NCI-H146 treated with DMSO at 0.1 percent for 48 hours (cell line): Measurements from ENCODE around the gene ATP6AP1.

Experiments used
- DNase-seq: peaks from one replicate; lab custom pipeline; 2025; ENCODE audit not compliant: unreplicated experiment; lab: John Stamatoyannopoulos, UW

ATP6AP1 gene

GRCh38 chrX:154444755-154445246 lies 16.3 kb downstream of the ATP6AP1 start:
- no peak for DNase-seq

GRCh38 chrX:154445776-154446175 lies 17.3 kb downstream of the ATP6AP1 start:
- DNase-seq: no peak

- no peak for DNase-seq
Measured at GRCh38 chrX:154446430-154446829, 18.0 kb downstream of the ATP6AP1 start.

DNA sequence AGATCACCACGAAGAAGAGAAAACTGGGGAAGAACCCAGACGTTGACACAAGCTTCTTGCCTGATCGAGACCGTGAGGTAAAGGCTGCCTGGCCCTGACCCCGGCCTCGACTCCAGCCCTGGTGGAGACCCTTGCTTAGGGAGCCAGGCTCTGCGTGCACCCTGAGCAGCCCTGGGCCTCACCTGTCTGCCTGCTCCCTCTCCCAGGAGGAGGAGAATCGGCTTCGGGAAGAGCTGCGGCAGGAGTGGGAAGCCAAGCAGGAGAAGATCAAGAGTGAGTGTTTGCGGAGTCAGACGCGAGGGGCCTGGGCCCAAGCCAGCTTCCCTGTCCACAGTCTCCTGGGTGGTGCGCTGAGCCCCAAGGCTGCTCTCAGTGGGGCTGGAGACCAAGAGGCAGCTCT lies 20.0 kb downstream of the ATP6AP1 start:
- DNase-seq: no peak

GRCh38 chrX:154449618-154450017 lies 21.1 kb downstream of the ATP6AP1 start:
- no peak for DNase-seq

DNA sequence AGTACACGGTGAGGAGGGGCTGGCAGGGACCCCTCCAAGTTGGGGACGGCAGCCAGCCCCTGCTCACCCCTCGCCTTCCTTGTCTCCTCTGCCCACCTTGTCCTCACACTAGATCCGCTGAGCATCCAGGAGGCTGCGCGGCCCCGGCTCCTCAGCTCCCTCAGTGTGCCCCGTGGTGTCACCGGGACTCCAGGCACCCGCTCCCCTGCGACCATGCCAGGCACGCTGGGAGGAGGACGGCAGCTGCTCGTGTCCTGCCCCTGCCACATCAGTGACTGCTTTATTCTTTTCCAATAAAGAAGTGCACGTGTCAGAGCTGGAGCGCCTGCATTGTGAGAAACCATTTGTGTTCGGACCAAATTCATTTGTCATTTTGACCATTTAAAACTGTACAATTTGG lies 21.8 kb downstream of the ATP6AP1 start:
- no peak for DNase-seq

DNA sequence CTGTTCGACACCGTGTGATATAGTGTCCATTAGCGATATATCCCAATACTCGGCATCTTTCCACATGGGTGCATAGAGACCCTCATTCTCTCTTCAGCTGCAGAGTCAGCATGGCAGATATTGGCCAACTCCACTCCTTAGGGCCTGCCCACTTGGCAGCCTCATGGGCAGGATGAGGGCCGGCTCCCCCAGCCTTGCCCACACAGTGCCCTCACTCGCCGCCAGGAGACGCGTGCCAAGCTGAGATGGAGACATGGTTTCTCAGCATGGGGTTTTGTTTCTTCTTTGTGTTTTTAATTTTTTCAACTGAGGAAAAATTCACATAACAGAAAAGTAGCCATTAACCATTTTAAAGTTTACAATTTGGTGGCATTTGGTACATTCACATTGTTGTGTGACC lies 24.3 kb downstream of the ATP6AP1 start:
- DNase-seq: no peak

DNA sequence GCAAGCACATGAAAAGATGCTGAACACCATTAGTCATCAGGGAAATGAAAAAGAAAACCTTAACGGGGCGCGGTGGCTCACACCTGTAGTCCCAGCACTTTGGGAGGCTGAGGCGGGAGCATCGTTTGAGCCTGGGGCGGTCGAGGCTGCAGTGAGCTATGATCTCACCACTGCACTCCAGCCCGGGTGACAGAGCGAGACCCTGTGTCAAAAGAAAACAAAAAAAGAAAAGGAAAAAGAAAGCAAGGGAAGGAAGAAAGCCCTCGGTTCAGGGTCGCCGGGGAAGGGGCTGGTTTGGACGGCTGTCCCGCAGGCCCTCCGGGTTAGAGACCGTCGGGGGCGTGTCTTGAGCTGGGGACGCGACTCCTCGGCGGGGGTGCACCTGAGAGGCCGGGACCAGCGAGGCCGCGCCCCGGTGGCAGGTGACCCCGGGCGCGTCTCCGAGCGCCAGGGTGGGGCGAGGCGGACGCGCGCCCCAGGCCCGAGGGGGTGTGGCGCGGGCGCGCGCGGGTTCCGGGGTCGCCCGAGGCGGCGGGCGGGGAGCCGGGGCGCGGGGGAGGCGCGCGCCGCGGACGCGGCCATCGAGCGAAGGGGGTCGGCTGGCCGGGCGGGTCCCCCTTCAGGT lies 29.1 kb downstream of the ATP6AP1 start:
- DNase-seq: peak; percentile 16

DNA sequence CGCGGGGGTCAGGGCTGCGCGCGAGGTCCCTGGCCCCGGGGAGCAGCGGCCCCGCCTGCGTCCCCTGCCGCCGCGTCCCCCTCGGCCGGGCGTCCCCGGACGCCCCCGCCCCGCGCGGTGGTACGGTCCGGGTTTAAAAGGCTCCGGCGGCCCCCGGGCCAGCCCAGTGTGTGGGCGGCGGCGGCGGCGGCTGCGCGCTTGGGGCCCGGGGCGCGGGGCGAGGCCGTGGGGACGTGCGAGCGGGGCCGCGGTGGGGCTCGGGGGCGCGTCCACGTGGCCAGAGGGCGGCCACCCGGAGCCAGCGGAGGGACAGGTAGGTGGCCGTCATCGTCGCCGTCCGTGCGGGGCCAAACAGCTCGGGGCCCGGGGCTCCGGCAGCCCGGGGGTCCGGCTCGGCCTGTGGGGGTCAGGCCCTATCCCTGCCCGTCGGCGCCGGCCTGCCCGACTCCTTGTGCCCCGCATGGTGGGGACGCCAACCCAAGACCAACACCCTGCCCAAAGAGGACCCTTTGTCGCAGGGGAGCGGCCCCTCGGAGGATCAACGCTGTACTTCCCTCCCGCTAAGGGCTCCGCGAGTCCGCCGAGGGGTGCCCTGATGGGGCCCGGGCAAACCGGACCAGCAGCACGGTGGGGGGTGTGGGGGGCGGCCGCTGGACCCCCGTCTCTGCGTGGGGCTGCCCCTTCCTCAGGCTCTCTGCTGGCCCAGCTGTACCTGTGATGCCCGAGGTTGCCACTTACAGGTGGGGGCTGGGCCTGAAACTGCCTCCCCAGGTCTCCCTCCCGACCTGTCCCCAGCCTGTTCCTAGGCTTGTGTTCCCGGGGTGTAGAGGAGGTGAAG lies 29.9 kb downstream of the ATP6AP1 start, which contains the start of gene PLXNA3:
Gene PLXNA3, plus strand, starts transcription at position 166 of the 838 bp plus-strand sequence. CDS start 1,903 bp downstream, outside the sequence.
- no peak for DNase-seq

DNA sequence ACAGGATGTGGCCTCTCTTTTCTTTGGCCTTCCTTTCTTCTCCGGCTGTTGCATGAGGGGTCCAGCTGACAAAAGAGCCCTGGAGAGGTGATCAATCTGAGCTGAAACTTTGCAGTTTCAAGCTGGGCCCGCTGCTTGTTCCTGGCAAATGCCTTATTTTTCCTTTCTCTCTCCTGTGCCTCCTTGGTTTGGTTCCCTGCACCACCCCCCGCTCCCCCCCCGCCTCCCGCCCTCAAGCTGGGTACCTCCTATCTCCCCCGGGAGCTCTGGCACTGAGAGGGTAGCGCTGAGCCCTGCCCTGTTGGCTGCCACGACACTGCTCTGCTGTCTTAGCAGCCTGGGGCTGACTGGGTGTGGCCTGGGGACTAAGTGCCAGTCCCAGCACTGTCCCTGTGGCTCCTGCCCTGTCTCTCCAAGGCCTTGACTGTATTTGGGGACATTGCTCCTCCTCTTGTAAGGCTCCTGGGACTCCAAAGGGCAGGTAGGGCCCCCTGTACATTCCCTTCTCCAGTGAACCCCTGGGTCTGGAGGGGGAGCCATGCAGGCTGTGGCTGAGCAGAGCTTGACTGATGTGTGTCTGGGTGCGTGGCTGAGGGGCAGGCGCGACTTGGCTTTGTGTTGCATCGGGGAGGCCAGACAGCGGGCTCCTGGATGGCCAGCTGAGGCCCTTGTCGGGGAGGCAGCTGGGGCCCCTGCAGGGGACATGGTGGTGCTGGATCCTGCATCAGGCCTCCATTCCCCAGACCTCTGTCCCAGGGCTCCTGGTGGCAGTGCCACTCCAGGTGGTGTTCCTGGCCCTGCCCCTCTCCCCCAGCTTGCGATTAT lies 30.7 kb downstream of the ATP6AP1 start:
- DNase-seq: peak; percentile 2

- DNase-seq: no peak
Measured at GRCh38 chrX:154459832-154460231, 31.4 kb downstream of the ATP6AP1 start.

GRCh38 chrX:154460326-154460725 lies 31.8 kb downstream of the ATP6AP1 start:
- DNase-seq: no peak

GRCh38 chrX:154462396-154462795 lies 33.9 kb downstream of the ATP6AP1 start:
- no peak for DNase-seq

DNA sequence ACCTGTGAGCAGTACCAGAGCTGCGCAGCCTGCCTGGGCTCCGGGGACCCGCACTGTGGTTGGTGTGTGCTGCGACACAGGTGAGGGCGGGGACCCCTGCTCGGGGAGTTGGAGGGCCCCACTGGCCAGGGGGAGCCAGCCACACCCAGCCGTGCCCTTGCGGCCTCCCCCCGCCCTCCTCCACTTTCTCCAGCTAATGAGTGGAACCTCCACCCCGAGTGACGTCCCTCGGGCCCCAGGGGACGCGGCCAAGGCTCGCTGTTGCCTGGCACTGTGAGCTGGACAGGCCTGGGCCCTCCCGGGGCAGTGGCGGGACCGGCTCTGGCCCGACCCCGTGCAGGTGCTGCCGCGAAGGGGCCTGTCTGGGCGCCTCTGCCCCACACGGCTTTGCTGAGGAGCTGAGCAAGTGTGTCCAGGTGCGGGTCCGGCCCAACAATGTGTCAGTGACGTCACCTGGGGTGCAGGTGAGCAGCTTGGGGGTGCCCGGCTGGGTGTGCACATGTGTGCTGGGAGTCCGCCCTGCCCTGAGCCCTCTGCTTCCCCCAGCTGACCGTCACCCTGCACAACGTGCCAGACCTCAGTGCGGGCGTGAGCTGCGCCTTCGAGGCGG lies 35.2 kb downstream of the ATP6AP1 start:
- DNase-seq: no peak

- DNase-seq: no peak
Measured at GRCh38 chrX:154464806-154465365, 36.4 kb downstream of the ATP6AP1 start.

GRCh38 chrX:154465601-154466000 lies 37.1 kb downstream of the ATP6AP1 start:
- no peak for DNase-seq

DNA sequence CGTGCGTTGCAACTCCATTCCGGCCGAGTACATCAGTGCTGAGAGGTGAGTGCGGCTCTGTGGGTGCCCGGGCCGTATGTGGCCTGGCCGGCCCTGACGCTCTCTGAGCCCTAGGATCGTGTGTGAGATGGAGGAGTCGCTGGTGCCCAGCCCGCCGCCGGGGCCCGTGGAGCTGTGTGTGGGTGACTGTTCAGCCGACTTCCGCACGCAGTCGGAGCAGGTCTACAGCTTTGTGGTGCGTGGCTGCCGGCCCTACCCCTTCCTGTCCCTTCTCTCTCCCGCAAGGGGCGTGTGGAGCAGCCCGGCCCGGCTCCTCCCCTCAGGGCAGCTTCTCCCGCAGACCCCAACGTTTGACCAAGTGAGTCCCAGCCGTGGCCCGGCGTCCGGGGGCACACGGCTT lies 37.6 kb downstream of the ATP6AP1 start:
- DNase-seq: no peak

GRCh38 chrX:154466907-154467306 lies 38.4 kb downstream of the ATP6AP1 start:
- DNase-seq: no peak

DNA sequence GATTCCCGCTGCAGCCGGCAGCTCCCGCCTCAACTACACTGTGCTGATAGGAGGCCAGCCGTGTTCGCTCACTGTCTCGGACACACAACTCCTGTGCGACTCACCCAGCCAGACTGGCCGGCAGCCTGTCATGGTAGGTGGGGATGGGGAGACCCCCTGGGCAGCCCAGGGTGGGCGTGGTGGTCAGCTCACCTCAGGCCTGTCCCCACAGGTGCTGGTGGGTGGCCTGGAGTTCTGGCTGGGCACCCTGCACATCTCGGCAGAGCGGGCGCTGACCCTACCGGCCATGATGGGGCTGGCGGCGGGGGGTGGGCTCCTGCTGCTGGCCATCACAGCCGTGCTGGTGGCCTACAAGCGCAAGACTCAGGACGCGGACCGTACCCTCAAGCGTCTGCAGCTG lies 39.1 kb downstream of the ATP6AP1 start:
- no peak for DNase-seq

- DNase-seq: no peak
Measured at GRCh38 chrX:154468217-154468616, 39.7 kb downstream of the ATP6AP1 start.

- DNase-seq: no peak
Measured at GRCh38 chrX:154469114-154469513, 40.6 kb downstream of the ATP6AP1 start.
